ENCODE results near the gene BCCIP.

BCCIP gene

DNA sequence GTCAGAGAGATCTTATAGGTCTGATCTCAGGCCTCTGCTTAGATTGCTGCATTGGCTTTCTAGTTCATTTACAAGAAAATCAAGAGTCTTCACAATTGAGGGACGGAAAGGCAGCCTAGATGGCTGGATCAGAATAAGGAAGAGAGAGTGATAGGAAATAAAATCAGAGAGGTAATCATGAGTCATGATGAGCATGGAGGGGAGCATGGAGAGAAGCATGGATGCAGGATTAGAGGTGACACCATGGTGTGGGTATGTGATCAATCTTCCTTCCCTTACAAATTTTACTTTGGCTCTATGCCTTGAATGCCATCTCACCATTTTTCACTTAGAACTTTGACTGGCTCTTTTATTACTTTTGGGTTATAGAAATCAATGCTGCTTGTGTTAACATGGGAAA, 1.4 kb downstream of the BCCIP start:
- Histone ChIP-seq H3K36me3 (peaks cover 47% of the 10 kb centered on the region), H3K27ac (no peak overlapping the region), H3K9me3 (ENCODE audit: severe bottlenecking) (no peaks in the 10 kb centered on the region), H3K4me3 (ENCODE audit: low read depth, low read length) (peak overlapping the region; percentile 95; the same call in 1 of the 2 replicates), H3K27me3 (ENCODE audit: insufficient read depth, low read depth, severe bottlenecking) (no peaks in the 10 kb centered on the region)
- no peak for DNase-seq
- no peak for TF ChIP-seq CTCF (IDR thresholded peaks at IDR 0.05; ENCODE audit: low read depth, low read length)

DNA sequence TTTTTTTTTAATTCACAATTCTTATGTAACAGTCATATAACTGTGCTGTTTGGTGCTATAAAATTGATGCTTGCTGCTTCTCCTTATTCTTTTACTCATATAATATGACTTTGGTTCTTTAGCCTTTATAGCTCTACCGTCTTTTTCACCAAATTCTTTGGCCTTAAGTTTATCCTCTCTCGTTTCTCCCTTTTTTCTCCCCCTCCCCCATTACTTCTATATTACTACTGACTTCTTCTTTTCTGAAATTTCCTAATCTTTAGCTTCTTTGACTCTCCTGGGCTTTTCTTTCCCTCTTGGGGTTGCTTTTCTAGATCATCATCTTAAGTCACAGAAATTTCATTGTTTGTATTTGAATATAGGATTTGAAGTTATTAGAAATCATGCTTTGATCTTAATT, 3.8 kb downstream of the BCCIP start:
- DNase-seq: no peak
- H3K36me3 ChIP-seq: peaks cover 71% of the 10 kb centered on the region
- no peak for TF ChIP-seq CTCF (IDR thresholded peaks at IDR 0.05; ENCODE audit: low read depth, low read length)
- no peak overlapping the region for H3K4me3 ChIP-seq (ENCODE audit: low read depth, low read length)
- no peak overlapping the region for H3K27ac ChIP-seq
- H3K9me3 ChIP-seq (ENCODE audit: severe bottlenecking): no peaks in the 10 kb centered on the region
- H3K27me3 ChIP-seq (ENCODE audit: insufficient read depth, low read depth, severe bottlenecking): no peaks in the 10 kb centered on the region

- TF ChIP-seq CTCF (IDR thresholded peaks at IDR 0.05; ENCODE audit: low read depth, low read length): no peak
- peaks cover 79% of the 10 kb centered on the region for H3K36me3 ChIP-seq
- H3K4me3 ChIP-seq (ENCODE audit: low read depth, low read length): no peak overlapping the region
- DNase-seq: no peak
- no peaks in the 10 kb centered on the region for H3K9me3 ChIP-seq (ENCODE audit: severe bottlenecking)
- no peaks in the 10 kb centered on the region for H3K27me3 ChIP-seq (ENCODE audit: insufficient read depth, low read depth, severe bottlenecking)
- H3K27ac ChIP-seq: no peak overlapping the region
These were observed 5.0 kb downstream of the BCCIP start for GRCh38 chr10:125828311-125828710.

DNA sequence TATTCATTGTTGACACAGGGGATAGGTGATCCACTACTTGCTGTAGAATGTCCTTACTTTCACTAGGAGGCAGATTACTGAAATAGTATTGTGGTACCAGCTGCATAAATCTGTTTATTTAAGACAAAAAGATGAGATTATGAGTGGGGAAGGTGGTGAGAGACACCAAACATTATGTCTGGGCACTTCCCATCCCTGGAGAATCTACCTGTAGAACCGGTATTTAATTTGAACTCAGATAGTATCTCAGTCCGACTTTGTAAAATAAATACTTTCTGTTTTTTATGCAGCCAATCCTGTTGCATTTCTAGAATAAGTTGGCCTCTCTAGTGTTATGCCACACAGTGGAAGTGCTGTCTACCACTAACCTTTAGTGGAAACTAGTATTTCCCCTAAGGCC, 13.4 kb downstream of the BCCIP start:
- no peak overlapping the region for H3K4me3 ChIP-seq (ENCODE audit: low read depth, low read length)
- no peak for TF ChIP-seq CTCF (IDR thresholded peaks at IDR 0.05; ENCODE audit: low read depth, low read length)
- no peak overlapping the region for H3K27ac ChIP-seq
- H3K9me3 ChIP-seq (ENCODE audit: severe bottlenecking): no peaks in the 10 kb centered on the region
- no peaks in the 10 kb centered on the region for H3K27me3 ChIP-seq (ENCODE audit: insufficient read depth, low read depth, severe bottlenecking)
- DNase-seq: no peak
- H3K36me3 ChIP-seq: peaks cover 90% of the 10 kb centered on the region

DNA sequence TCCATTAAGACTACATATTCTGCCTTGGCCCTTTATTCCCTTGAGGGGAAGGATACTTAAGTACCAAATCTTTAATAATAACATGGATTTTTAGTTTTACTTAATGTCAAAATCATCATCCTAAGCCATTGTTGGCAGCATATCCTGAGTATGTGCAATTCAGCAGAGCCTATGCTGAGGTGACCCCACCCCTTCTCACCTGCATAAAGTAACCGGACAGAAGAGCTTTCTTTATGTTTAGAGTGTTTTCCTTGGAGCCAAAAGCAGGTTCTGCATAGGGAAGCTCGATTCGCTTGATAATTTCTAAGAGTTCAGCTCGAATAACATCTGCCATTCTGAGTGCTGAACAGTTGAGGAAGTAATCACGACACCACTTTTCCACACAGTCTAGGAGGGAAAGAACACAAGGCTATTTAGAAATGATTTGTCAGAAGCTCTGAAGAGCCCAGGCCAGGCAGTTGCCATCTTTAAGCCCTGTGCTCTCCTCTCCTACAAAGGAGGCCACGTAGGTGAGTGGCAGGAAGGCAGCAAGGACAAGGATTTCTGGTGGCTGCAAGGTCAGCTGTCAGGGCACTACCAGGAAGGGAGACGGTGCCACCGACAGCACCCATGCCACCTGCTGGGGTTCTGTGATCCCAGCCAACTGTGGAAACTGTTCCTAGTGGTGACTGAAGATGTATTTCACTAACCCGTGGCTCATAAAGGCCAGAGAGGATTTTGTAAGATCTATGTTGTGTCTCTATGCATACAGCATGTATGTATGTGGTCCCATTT, 15.6 kb downstream of the BCCIP start:
- H3K27me3 ChIP-seq (ENCODE audit: insufficient read depth, low read depth, severe bottlenecking): no peaks in the 10 kb centered on the region
- peaks cover 76% of the 10 kb centered on the region for H3K36me3 ChIP-seq
- no peak overlapping the region for H3K4me3 ChIP-seq (ENCODE audit: low read depth, low read length)
- no peak overlapping the region for H3K27ac ChIP-seq
- DNase-seq: no peak
- TF ChIP-seq CTCF (IDR thresholded peaks at IDR 0.05; ENCODE audit: low read depth, low read length): no peak
- no peaks in the 10 kb centered on the region for H3K9me3 ChIP-seq (ENCODE audit: severe bottlenecking)

DNA sequence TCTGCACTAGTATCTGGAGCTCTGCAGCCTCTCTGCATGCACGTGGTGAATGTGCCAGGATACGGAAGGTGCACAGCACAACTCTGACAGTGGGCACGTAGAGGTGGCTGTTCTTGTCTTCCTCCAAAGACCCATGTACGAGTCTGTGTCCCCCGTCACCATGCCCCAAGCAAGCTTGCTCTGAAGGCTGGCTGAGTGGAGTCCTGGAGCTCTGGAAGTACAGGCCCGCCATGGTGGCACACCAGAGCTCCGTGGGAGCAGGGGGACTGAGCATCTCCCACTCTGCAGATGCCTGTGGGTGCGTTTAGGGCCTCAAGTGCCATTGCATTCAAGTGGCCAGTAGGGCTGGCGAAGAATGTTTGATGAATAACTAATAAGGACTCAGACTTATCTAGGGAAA, 17.1 kb downstream of the BCCIP start:
- Histone ChIP-seq H3K27me3 (ENCODE audit: insufficient read depth, low read depth, severe bottlenecking) (no peaks in the 10 kb centered on the region), H3K9me3 (ENCODE audit: severe bottlenecking) (no peaks in the 10 kb centered on the region), H3K4me3 (ENCODE audit: low read depth, low read length) (no peak overlapping the region), H3K27ac (no peak overlapping the region), H3K36me3 (peaks cover 62% of the 10 kb centered on the region)
- no peak for TF ChIP-seq CTCF (IDR thresholded peaks at IDR 0.05; ENCODE audit: low read depth, low read length)
- DNase-seq: no peak
